ENCODE data around the gene VAMP5. TPM values are rescaled to one million over a fixed set of nuclear protein-coding genes. Genes with fewer than 3 reads are reported as not detected.

Gene VAMP5
- total RNA-seq, 1 donor from 2014 or later: 8.8 TPM

- Mint-ChIP-seq H3K4me1 (peaks cover 37% of the 10 kb centered on the region), H3K27me3 (no peaks in the 10 kb centered on the region), H3K36me3 (ENCODE audit: low read depth) (peaks cover 18% of the 10 kb centered on the region), H3K4me3 (peak overlapping the region; percentile 94), H3K9me3 (no peaks in the 10 kb centered on the region), H3K27ac (peak overlapping the region; percentile 93)
- no peak for ATAC-seq (ENCODE audit: low read depth)
- ChIA-PET CTCF (no interaction called here), POLR2A (interaction anchor here (0.6 to 4.9 kb wide), 9 partner anchors 11 to 158 kb away, joined by 3 to 45 read pairs (median 11); partner anchors contain the start of genes C2orf68, GGCX, MAT2A and RNF181)
- intact Hi-C loops (cut with micrococcal nuclease): loop anchor here (1.0 to 2.0 kb wide), 3 partner anchors 16 to 40 kb away; partner anchors contain the start of genes GGCX, RNF181 and USP39
- DNase-seq: no peak
- TF ChIP-seq CTCF (IDR thresholded peaks at IDR 0.05): no peak
Measured at GRCh38 chr2:85577063-85577385, 7.2 kb upstream of the VAMP5 start.

- DNase-seq: peak; percentile 56
- CTCF ChIA-PET: no interaction called here
- peak within 1 kb of the TSS; percentile 94 for H3K4me3 Mint-ChIP-seq
- peaks cover 37% of the 10 kb centered on the region for H3K4me1 Mint-ChIP-seq
- intact Hi-C loops (cut with micrococcal nuclease): loop anchor here (1.0 to 2.0 kb wide), 5 partner anchors 10 to 39 kb away; partner anchors contain the start of genes GGCX, RNF181, TMEM150A and USP39
- ATAC-seq (ENCODE audit: low read depth): peak; percentile 76
- peaks cover 23% of the 10 kb centered on the region for H3K36me3 Mint-ChIP-seq (ENCODE audit: low read depth)
- no peaks in the 10 kb centered on the region for H3K9me3 Mint-ChIP-seq
- no peak for TF ChIP-seq CTCF (IDR thresholded peaks at IDR 0.05)
- H3K27me3 Mint-ChIP-seq: no peaks in the 10 kb centered on the region
- peak within 1 kb of the TSS; percentile 93 for H3K27ac Mint-ChIP-seq
- POLR2A ChIA-PET: interaction anchor here (0.6 to 4.9 kb wide), 14 partner anchors 10 to 223 kb away, joined by 3 to 45 read pairs (median 6); partner anchors contain the start of genes C2orf68, ELMOD3, GGCX and MAT2A
Measured at GRCh38 chr2:85577386-85578242, 6.6 kb upstream of the VAMP5 start, which contains the start of gene VAMP8. Gene VAMP8 (plus strand): TSS chr2:85577586. CDS start chr2:85577647, 61 bp downstream.

- H3K36me3 Mint-ChIP-seq (ENCODE audit: low read depth): peaks cover 26% of the 10 kb centered on the region
- H3K4me1 Mint-ChIP-seq: peaks cover 39% of the 10 kb centered on the region
- ATAC-seq (ENCODE audit: low read depth): peak; percentile 76
- H3K27ac Mint-ChIP-seq: peak overlapping the region; percentile 93
- H3K9me3 Mint-ChIP-seq: no peaks in the 10 kb centered on the region
- peak overlapping the region; percentile 94 for H3K4me3 Mint-ChIP-seq
- peak; percentile 41 for DNase-seq
- TF ChIP-seq CTCF (IDR thresholded peaks at IDR 0.05): no peak
- intact Hi-C loops (cut with micrococcal nuclease): loop anchor here (1.0 kb wide), 2 partner anchors 9 to 24 kb away; partner anchors contain the start of gene TMEM150A
- H3K27me3 Mint-ChIP-seq: no peaks in the 10 kb centered on the region
- ChIA-PET CTCF (no interaction called here), POLR2A (interaction anchor here (0.6 to 4.9 kb wide), 16 partner anchors 9 to 224 kb away, joined by 3 to 45 read pairs (median 6); partner anchors contain the start of genes C2orf68, ELMOD3, GGCX and MAT2A)
Measured at GRCh38 chr2:85578243-85579180, 5.7 kb upstream of the VAMP5 start.

GRCh38 chr2:85579266-85579935, 4.8 kb upstream of the VAMP5 start:
- H3K4me1 Mint-ChIP-seq: peaks cover 45% of the 10 kb centered on the region
- H3K9me3 Mint-ChIP-seq: no peaks in the 10 kb centered on the region
- no peaks in the 10 kb centered on the region for H3K27me3 Mint-ChIP-seq
- ATAC-seq (ENCODE audit: low read depth): no peak
- H3K27ac Mint-ChIP-seq: peak overlapping the region; percentile 93
- peak overlapping the region; percentile 94 for H3K4me3 Mint-ChIP-seq
- CTCF ChIA-PET: no interaction called here
- intact Hi-C loops (cut with micrococcal nuclease): no loop called here
- POLR2A ChIA-PET: interaction anchor here (0.8 to 4.9 kb wide), 8 partner anchors 9 to 252 kb away, joined by 4 to 45 read pairs (median 6); partner anchors contain the start of genes ELMOD3, MAT2A, RETSAT and RNF181
- H3K36me3 Mint-ChIP-seq (ENCODE audit: low read depth): peaks cover 27% of the 10 kb centered on the region
- TF ChIP-seq CTCF (IDR thresholded peaks at IDR 0.05): no peak
- DNase-seq: no peak

Data from activated B cell treated with CpG ODN at 0.5 μM for 24 hours (primary cell).